ENCODE data around the gene GPC6.

GRCh38 chr13:93450761-93451160 is 224.2 kb downstream of the GPC6 start:
- TF ChIP-seq POLR2AphosphoS5 (IDR thresholded peaks at IDR 0.05; ENCODE audit: insufficient read depth in 1 of 2, low read depth in 1 of 2), result no peak
- TF ChIP-seq, protein P1, sequence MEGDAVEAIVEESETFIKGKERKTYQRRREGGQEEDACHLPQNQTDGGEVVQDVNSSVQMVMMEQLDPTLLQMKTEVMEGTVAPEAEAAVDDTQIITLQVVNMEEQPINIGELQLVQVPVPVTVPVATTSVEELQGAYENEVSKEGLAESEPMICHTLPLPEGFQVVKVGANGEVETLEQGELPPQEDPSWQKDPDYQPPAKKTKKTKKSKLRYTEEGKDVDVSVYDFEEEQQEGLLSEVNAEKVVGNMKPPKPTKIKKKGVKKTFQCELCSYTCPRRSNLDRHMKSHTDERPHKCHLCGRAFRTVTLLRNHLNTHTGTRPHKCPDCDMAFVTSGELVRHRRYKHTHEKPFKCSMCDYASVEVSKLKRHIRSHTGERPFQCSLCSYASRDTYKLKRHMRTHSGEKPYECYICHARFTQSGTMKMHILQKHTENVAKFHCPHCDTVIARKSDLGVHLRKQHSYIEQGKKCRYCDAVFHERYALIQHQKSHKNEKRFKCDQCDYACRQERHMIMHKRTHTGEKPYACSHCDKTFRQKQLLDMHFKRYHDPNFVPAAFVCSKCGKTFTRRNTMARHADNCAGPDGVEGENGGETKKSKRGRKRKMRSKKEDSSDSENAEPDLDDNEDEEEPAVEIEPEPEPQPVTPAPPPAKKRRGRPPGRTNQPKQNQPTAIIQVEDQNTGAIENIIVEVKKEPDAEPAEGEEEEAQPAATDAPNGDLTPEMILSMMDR (IDR thresholded peaks at IDR 0.05), result no peak

Measured in vagina (tissue), 2 donors.